ENCODE results near the gene DHRS7B. TPM values are rescaled to one million over a fixed set of nuclear protein-coding genes. Genes with fewer than 3 reads are reported as not detected.

Gene DHRS7B
- total RNA-seq, 1 experiment from 2014 or later = 9.4 TPM

DNA sequence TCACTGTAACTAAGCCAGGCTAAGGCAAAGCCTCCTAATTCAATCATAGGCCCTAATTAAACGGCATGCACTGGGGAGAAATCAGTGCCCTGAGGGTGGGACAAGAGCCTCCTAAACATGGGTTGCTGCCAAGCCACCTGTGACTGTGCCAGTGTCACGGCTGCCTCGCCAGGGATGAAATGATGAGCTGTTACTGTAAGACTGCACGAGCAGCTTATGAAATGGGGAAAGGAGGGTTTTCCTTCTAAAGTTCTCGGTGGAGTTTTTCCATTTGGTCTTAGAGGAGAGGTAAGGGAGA is 74.5 kb downstream of the DHRS7B start:
- H3K36me3 ChIP-seq (ENCODE audit: control insufficient read depth, insufficient read depth, low read length) = no peaks in the 10 kb centered on the region; the same call in none of the 2 replicates
- no peaks in the 10 kb centered on the region for H3K9me3 ChIP-seq (ENCODE audit: control insufficient read depth, insufficient read depth, low read depth, low read length)
- no TSS peak for BruUV-seq (replicated peaks)
- no peak overlapping the region for H3K4me3 ChIP-seq (ENCODE audit: low read depth in 2 of 2, low read length in 2 of 2)
- ChIA-PET CTCF (no interaction called here), POLR2A (interaction anchor here (0.6 kb wide), 1 partner anchor 158 kb away, joined by 6 read pairs; the partner anchor contains the start of gene USP22)
- in situ Hi-C loops (cut with HindIII; ENCODE audit: low pct_unique_long_range_greater_than_20kb, low sequenced_read_pairs) = no loop called here
- DNase-seq (ENCODE audit: low read depth, low spot score) (no peak), ATAC-seq (no peak)
- TF ChIP-seq TCF7L2 (IDR thresholded peaks at IDR 0.05; ENCODE audit: low read depth, low read length) (no peak), POLR2AphosphoS5 (IDR thresholded peaks at IDR 0.05; ENCODE audit: low read depth, low read length) (no peak), SIN3A (IDR thresholded peaks at IDR 0.05; ENCODE audit: borderline replicate concordance, insufficient read depth, low read depth, low read length) (no peak)
- TF ChIP-seq, protein P1, sequence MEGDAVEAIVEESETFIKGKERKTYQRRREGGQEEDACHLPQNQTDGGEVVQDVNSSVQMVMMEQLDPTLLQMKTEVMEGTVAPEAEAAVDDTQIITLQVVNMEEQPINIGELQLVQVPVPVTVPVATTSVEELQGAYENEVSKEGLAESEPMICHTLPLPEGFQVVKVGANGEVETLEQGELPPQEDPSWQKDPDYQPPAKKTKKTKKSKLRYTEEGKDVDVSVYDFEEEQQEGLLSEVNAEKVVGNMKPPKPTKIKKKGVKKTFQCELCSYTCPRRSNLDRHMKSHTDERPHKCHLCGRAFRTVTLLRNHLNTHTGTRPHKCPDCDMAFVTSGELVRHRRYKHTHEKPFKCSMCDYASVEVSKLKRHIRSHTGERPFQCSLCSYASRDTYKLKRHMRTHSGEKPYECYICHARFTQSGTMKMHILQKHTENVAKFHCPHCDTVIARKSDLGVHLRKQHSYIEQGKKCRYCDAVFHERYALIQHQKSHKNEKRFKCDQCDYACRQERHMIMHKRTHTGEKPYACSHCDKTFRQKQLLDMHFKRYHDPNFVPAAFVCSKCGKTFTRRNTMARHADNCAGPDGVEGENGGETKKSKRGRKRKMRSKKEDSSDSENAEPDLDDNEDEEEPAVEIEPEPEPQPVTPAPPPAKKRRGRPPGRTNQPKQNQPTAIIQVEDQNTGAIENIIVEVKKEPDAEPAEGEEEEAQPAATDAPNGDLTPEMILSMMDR (IDR thresholded peaks at IDR 0.05) = no peak
- TF ChIP-seq, protein P2, sequence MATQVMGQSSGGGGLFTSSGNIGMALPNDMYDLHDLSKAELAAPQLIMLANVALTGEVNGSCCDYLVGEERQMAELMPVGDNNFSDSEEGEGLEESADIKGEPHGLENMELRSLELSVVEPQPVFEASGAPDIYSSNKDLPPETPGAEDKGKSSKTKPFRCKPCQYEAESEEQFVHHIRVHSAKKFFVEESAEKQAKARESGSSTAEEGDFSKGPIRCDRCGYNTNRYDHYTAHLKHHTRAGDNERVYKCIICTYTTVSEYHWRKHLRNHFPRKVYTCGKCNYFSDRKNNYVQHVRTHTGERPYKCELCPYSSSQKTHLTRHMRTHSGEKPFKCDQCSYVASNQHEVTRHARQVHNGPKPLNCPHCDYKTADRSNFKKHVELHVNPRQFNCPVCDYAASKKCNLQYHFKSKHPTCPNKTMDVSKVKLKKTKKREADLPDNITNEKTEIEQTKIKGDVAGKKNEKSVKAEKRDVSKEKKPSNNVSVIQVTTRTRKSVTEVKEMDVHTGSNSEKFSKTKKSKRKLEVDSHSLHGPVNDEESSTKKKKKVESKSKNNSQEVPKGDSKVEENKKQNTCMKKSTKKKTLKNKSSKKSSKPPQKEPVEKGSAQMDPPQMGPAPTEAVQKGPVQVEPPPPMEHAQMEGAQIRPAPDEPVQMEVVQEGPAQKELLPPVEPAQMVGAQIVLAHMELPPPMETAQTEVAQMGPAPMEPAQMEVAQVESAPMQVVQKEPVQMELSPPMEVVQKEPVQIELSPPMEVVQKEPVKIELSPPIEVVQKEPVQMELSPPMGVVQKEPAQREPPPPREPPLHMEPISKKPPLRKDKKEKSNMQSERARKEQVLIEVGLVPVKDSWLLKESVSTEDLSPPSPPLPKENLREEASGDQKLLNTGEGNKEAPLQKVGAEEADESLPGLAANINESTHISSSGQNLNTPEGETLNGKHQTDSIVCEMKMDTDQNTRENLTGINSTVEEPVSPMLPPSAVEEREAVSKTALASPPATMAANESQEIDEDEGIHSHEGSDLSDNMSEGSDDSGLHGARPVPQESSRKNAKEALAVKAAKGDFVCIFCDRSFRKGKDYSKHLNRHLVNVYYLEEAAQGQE (IDR thresholded peaks at IDR 0.05; ENCODE audit: insufficient read depth in 1 of 2, low read depth in 2 of 2, low read length in 1 of 2) = no peak
- no peaks in the 10 kb centered on the region for H3K27me3 ChIP-seq (ENCODE audit: control insufficient read depth, insufficient read depth, low read length)
- intact Hi-C loops (cut with micrococcal nuclease; ENCODE audit: unreplicated experiment) = no loop called here
- no peak overlapping the region for H3K27ac ChIP-seq (ENCODE audit: low read length)
- no peaks in the 10 kb centered on the region for H3K4me1 ChIP-seq (ENCODE audit: control insufficient read depth, insufficient read depth, low read length)

DNA sequence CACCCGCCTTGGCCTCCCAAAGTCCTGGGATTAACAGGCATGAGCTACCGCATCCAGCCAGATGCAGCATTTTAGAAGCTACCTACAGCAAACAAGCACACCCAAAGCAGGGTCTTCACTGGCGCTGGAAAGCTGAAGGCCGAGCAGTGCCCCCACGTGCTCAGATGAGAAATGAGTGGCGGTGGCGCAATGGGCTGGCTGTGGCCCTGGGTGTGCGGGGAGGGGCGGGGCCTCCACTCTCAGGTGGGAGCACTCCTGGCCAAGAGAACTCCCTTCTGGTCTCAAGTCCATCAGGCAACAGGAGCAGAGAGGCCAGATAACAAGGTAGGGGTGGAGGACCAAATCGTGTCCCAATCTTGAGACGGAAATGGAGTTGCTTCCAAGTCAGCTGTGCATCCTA is 75.1 kb downstream of the DHRS7B start:
- ChIA-PET POLR2A (no interaction called here), CTCF (no interaction called here)
- no TSS peak for BruUV-seq (replicated peaks)
- in situ Hi-C loops (cut with HindIII; ENCODE audit: low pct_unique_long_range_greater_than_20kb, low sequenced_read_pairs) = no loop called here
- TF ChIP-seq SIN3A (IDR thresholded peaks at IDR 0.05; ENCODE audit: borderline replicate concordance, insufficient read depth, low read depth, low read length) (no peak), POLR2AphosphoS5 (IDR thresholded peaks at IDR 0.05; ENCODE audit: low read depth, low read length) (no peak), TCF7L2 (IDR thresholded peaks at IDR 0.05; ENCODE audit: low read depth, low read length) (no peak)
- TF ChIP-seq, protein P1 (IDR thresholded peaks at IDR 0.05) = no peak
- TF ChIP-seq, protein P2 (IDR thresholded peaks at IDR 0.05; ENCODE audit: insufficient read depth in 1 of 2, low read depth in 2 of 2, low read length in 1 of 2) = no peak
- intact Hi-C loops (cut with micrococcal nuclease; ENCODE audit: unreplicated experiment) = no loop called here
- Histone ChIP-seq H3K27ac (ENCODE audit: low read length) (no peak overlapping the region), H3K9me3 (ENCODE audit: control insufficient read depth, insufficient read depth, low read depth, low read length) (no peaks in the 10 kb centered on the region), H3K4me1 (ENCODE audit: control insufficient read depth, insufficient read depth, low read length) (no peaks in the 10 kb centered on the region), H3K36me3 (ENCODE audit: control insufficient read depth, insufficient read depth, low read length) (no peaks in the 10 kb centered on the region; the same call in none of the 2 replicates), H3K27me3 (ENCODE audit: control insufficient read depth, insufficient read depth, low read length) (no peaks in the 10 kb centered on the region), H3K4me3 (ENCODE audit: low read depth in 2 of 2, low read length in 2 of 2) (no peak overlapping the region)
- DNase-seq (ENCODE audit: low read depth, low spot score) = no peak
- no peak for ATAC-seq

Data from Panc1 (cell line).